PC-3 (cell line): Measurements from ENCODE around the gene ZNF277. TPM values are rescaled to one million over a fixed set of nuclear protein-coding genes. Genes with fewer than 3 reads are reported as not detected.

Experiments
- ATAC-seq: fragments of 200-7000 bp; cut with Tn5 transposase; 2 replicates; pipeline ENCODE4 v1.9.1; 2020; ENCODE audit warnings: mild to moderate bottlenecking, moderate library complexity
- BruUV-seq: library from RNA; stranded (reverse); fragments of 400-500 nt; replicated peaks from 2 replicates; lab custom pipeline; 2021; lab: Mats Ljungman, UMichigan
- CTCF ChIA-PET: fragments of 300-600 bp; sonication (Branson Sonifier 250); formaldehyde crosslinking; loops from one replicate; lab custom pipeline; 2022; ENCODE audit warnings: antibody characterized with exemption; lab: Charles Lee
- POLR2A ChIA-PET: fragments of 300-600 bp; sonication (Branson Sonifier 250); formaldehyde crosslinking; loops from one replicate; lab custom pipeline; 2022; ENCODE audit warnings: antibody characterized with exemption; ENCODE audit not compliant: unreplicated experiment; lab: Charles Lee
- DNase-seq: peaks from one replicate; pipeline ENCODE4 v3.0.0-alpha.2; 2015
- H2AFZ ChIP-seq: fragments of 300-600 bp; sonication (generic); 2 replicates; pipeline ENCODE4 v1.6.0; 2016; ENCODE audit warnings: antibody characterized with exemption, low read length
- H3F3A ChIP-seq: fragments of 300-600 bp; sonication (generic); one replicate; pipeline ENCODE4 v1.6.0; 2017; ENCODE audit warnings: antibody characterized with exemption, low read length, control low read depth, mild to moderate bottlenecking; ENCODE audit not compliant: unreplicated experiment
- H3K27ac ChIP-seq: fragments of 300-600 bp; sonication (generic); 2 replicates; pipeline ENCODE4 v1.5.1; 2016; ENCODE audit warnings: mild to moderate bottlenecking, low read length
- H3K27me3 ChIP-seq: fragments of 300-600 bp; sonication (generic); 2 replicates; pipeline ENCODE4 v1.6.1; 2016; ENCODE audit warnings: low read length, mixed read lengths
- H3K36me3 ChIP-seq: fragments of 300-600 bp; sonication (generic); 2 replicates; pipeline ENCODE4 v1.6.1; 2016; ENCODE audit warnings: low read depth, mixed run types, low read length, mixed read lengths
- H3K4me1 ChIP-seq: fragments of 300-600 bp; sonication (generic); 2 replicates; pipeline ENCODE4 v1.5.1; 2016; ENCODE audit warnings: low read length; ENCODE audit not compliant: insufficient read depth
- H3K4me2 ChIP-seq: fragments of 300-600 bp; sonication (generic); 2 replicates; pipeline ENCODE4 v1.6.0; 2016; ENCODE audit warnings: low read length
- H3K4me3 ChIP-seq: fragments of 300-600 bp; sonication (generic); 2 replicates; pipeline ENCODE4 v1.5.1; 2016; ENCODE audit warnings: mild to moderate bottlenecking, low read length, mixed read lengths
- H3K79me2 ChIP-seq: fragments of 300-600 bp; sonication (generic); 2 replicates; pipeline ENCODE4 v1.6.1; 2017; ENCODE audit warnings: low read length, mixed read lengths
- H3K9ac ChIP-seq: fragments of 300-600 bp; sonication (generic); 2 replicates; pipeline ENCODE4 v1.6.0; 2016; ENCODE audit warnings: mild to moderate bottlenecking, low read length
- H3K9me2 ChIP-seq: fragments of 300-600 bp; sonication (generic); replicated peaks from 2 replicates; pipeline ENCODE4 v1.6.1; 2016; ENCODE audit warnings: mixed run types, low read length, mixed read lengths
- H3K9me3 ChIP-seq: fragments of 300-600 bp; sonication (generic); 2 replicates; pipeline ENCODE4 v1.6.1; 2016; ENCODE audit warnings: low read length, mixed read lengths
- H4K20me1 ChIP-seq: fragments of 300-600 bp; sonication (generic); 2 replicates; pipeline ENCODE4 v1.6.1; 2016; ENCODE audit warnings: low read length, mixed read lengths
- EZH2 ChIP-seq: fragments of 300-600 bp; sonication (generic); IDR thresholded peaks from one replicate; pipeline ENCODE4 v1.6.1; 2017; ENCODE audit warnings: antibody characterized with exemption, mild to moderate bottlenecking, low read length; ENCODE audit not compliant: unreplicated experiment
- EZH2phosphoT487 ChIP-seq: fragments of 300-600 bp; sonication (generic); IDR thresholded peaks from 2 replicates; pipeline ENCODE4 v1.6.1; 2018; ENCODE audit warnings: mild to moderate bottlenecking, antibody characterized with exemption, low read length, borderline replicate concordance
- intact Hi-C: fragments of 100-400 bp; cut with micrococcal nuclease; formaldehyde crosslinking; loops from 2 replicates; pipeline ENCODE4 v1.9.0; 2023
- total RNA-seq: library from RNA; depleted of rRNA; stranded (reverse); fragments of >200 nt; gene quantifications from 2 replicates; pipeline ENCODE4 v1.2.3, GENCODE V29; 2014
- TF ChIP-seq, protein P1 (sequence below): fragments of 300-600 bp; sonication (generic); conservative IDR thresholded peaks from 2 replicates; pipeline ENCODE4 v1.5.1; 2017; ENCODE audit warnings: antibody characterized with exemption, low read depth, mild to moderate bottlenecking, low read length

ZNF277 gene
- total RNA-seq, 1 experiment from 2014 or later: 14.0 TPM

DNA sequence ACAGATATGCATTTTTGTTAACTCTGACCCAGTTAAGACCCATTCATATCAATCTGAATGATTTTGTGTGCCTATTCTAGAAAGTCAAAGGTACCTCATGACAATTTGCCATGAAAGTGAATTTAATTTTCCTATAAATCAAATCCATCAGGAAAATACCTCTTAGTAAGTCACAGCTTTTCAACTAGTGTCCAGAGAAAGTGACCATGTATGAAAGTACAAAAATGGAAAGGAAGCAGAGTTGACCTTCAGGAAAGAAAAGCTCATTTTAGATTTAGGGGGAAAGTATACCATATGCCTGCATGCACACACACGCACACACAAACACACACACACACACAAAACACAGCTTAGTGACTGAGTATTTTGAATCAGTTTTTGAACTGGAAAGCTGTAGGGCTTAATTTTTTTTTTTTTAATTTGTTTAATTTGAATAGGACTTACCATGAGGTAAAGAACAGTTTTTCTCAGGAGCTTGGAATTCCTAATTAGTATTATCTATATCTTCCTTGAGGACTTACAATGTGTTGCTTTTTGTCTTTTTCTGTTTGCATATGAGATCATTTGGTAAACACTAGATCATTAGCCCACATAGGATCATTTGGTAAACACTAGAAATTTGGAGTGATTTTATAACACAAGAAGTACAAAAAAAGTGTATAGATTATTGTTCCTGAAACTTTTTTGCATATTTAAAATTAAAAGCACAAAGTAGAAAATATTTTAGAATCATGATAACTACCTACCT is 61.6 kb downstream of the ZNF277 start:
- no peak overlapping the region for H3K27ac ChIP-seq
- peaks cover 13% of the 10 kb centered on the region for H3K4me1 ChIP-seq
- H3K27me3 ChIP-seq: no peaks in the 10 kb centered on the region
- ATAC-seq (no peak), DNase-seq (no peak)
- no peak overlapping the region for H3K9ac ChIP-seq
- H3K4me2 ChIP-seq: no peak overlapping the region
- no peaks in the 10 kb centered on the region for H3F3A ChIP-seq
- no peaks in the 10 kb centered on the region for H4K20me1 ChIP-seq
- H2AFZ ChIP-seq: no peak overlapping the region
- no peaks in the 10 kb centered on the region for H3K79me2 ChIP-seq
- H3K36me3 ChIP-seq: no peaks in the 10 kb centered on the region
- ChIA-PET POLR2A (no interaction called here), CTCF (no interaction called here)
- no peaks in the 10 kb centered on the region for H3K9me3 ChIP-seq
- no peak for TF ChIP-seq EZH2
- no peak for TF ChIP-seq EZH2phosphoT487
- TF ChIP-seq, protein P1, sequence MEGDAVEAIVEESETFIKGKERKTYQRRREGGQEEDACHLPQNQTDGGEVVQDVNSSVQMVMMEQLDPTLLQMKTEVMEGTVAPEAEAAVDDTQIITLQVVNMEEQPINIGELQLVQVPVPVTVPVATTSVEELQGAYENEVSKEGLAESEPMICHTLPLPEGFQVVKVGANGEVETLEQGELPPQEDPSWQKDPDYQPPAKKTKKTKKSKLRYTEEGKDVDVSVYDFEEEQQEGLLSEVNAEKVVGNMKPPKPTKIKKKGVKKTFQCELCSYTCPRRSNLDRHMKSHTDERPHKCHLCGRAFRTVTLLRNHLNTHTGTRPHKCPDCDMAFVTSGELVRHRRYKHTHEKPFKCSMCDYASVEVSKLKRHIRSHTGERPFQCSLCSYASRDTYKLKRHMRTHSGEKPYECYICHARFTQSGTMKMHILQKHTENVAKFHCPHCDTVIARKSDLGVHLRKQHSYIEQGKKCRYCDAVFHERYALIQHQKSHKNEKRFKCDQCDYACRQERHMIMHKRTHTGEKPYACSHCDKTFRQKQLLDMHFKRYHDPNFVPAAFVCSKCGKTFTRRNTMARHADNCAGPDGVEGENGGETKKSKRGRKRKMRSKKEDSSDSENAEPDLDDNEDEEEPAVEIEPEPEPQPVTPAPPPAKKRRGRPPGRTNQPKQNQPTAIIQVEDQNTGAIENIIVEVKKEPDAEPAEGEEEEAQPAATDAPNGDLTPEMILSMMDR: no peak
- intact Hi-C loops: no loop called here
- no TSS peak for BruUV-seq
- H3K9me2 ChIP-seq: no peaks in the 10 kb centered on the region
- no peak overlapping the region for H3K4me3 ChIP-seq

DNA sequence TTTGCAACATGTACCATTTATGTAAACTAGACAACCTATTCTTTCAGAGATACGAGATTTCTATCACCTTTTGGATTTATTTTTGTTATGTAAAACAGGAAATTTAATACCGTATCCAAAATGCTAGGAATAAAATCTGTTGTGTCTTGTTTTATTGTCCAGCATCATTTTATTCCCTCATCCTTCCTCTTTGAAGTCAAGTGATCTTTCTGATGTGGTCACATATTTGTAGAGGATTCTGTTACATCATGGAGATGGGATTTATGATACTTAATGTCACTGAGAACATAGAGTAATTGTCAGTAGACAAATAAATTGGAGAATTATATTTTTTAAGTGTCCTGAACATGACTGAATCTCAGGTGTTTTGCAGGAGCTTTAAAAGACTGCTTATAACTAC is 64.7 kb downstream of the ZNF277 start:
- no peaks in the 10 kb centered on the region for H3K79me2 ChIP-seq

More for the DNA sequence above, 64.7 kb downstream of the ZNF277 start:
- DNase-seq (no peak), ATAC-seq (no peak)
- Histone ChIP-seq H3K4me2 (no peak overlapping the region), H3K4me3 (no peak overlapping the region), H2AFZ (no peak overlapping the region), H3K9me3 (no peaks in the 10 kb centered on the region), H3K9me2 (no peaks in the 10 kb centered on the region), H3K4me1 (peaks cover 12% of the 10 kb centered on the region), H3K9ac (no peak overlapping the region), H3F3A (no peaks in the 10 kb centered on the region), H3K27me3 (no peaks in the 10 kb centered on the region), H3K27ac (no peak overlapping the region), H3K36me3 (no peaks in the 10 kb centered on the region), H4K20me1 (no peaks in the 10 kb centered on the region)
- intact Hi-C loops: no loop called here
- BruUV-seq: no TSS peak
- ChIA-PET POLR2A (no interaction called here), CTCF (no interaction called here)
- TF ChIP-seq EZH2phosphoT487 (no peak), EZH2 (no peak)
- TF ChIP-seq, protein P1: no peak
